Hepatocyte (in vitro differentiated cells): ENCODE results near the gene DCC. TPM values are rescaled to one million over a fixed set of nuclear protein-coding genes. Genes with fewer than 3 reads are reported as not detected.

Experiments
- DNase-seq: peaks from one replicate; pipeline ENCODE4 v3.0.0-alpha.2; 2016; ENCODE audit warnings: low spot score
- H2AFZ ChIP-seq: fragments of 200-600 bp; sonication (generic); 2 replicates; pipeline ENCODE4 v1.6.0; 2016; ENCODE audit warnings: antibody characterized with exemption, mild to moderate bottlenecking
- H3K27ac ChIP-seq: fragments of 200-600 bp; sonication (generic); 2 replicates; pipeline ENCODE4 v1.5.1; 2016; ENCODE audit warnings: mild to moderate bottlenecking
- H3K27me3 ChIP-seq: fragments of 200-600 bp; sonication (generic); 2 replicates; pipeline ENCODE4 v1.6.1; 2016
- H3K36me3 ChIP-seq: fragments of 200-600 bp; sonication (generic); replicated peaks from 2 replicates; pipeline ENCODE4 v1.5.1; 2016; ENCODE audit warnings: low read depth; ENCODE audit not compliant: insufficient read depth
- H3K4me1 ChIP-seq: fragments of 200-600 bp; sonication (generic); 2 replicates; pipeline ENCODE4 v1.5.1; 2016; ENCODE audit warnings: mild to moderate bottlenecking, moderate library complexity; ENCODE audit not compliant: insufficient read depth
- H3K4me2 ChIP-seq: fragments of 200-600 bp; sonication (generic); 2 replicates; pipeline ENCODE4 v1.6.0; 2016
- H3K4me3 ChIP-seq: fragments of 200-600 bp; sonication (generic); 2 replicates; pipeline ENCODE4 v1.5.1; 2016; ENCODE audit warnings: mild to moderate bottlenecking
- H3K79me2 ChIP-seq: fragments of 200-600 bp; sonication (generic); 2 replicates; pipeline ENCODE4 v1.6.0; 2017; ENCODE audit warnings: mild to moderate bottlenecking
- H3K9me2 ChIP-seq: fragments of 200-600 bp; sonication (generic); replicated peaks from 2 replicates; pipeline ENCODE4 v1.6.0; 2017; ENCODE audit warnings: mild to moderate bottlenecking; ENCODE audit not compliant: insufficient read depth
- H3K9me3 ChIP-seq: fragments of 200-600 bp; sonication (generic); 2 replicates; pipeline ENCODE4 v1.5.1; 2016; ENCODE audit warnings: low read depth, mild to moderate bottlenecking
- H4K20me1 ChIP-seq: fragments of 200-600 bp; sonication (generic); 2 replicates; pipeline ENCODE4 v1.6.0; 2016; ENCODE audit warnings: mild to moderate bottlenecking; ENCODE audit not compliant: insufficient read depth, poor library complexity, severe bottlenecking
- CTCF ChIP-seq: fragments of 200-600 bp; sonication (generic); IDR thresholded peaks from 2 replicates; pipeline ENCODE4 v1.5.1; 2016; ENCODE audit warnings: antibody characterized with exemption, mild to moderate bottlenecking; ENCODE audit not compliant: poor library complexity
- EZH2 ChIP-seq: fragments of 200-600 bp; sonication (generic); IDR thresholded peaks from 2 replicates; pipeline ENCODE4 v1.6.1; 2016; ENCODE audit warnings: antibody characterized with exemption, mild to moderate bottlenecking, borderline replicate concordance
- EZH2phosphoT487 ChIP-seq: fragments of 200-600 bp; sonication (generic); IDR thresholded peaks from one replicate; pipeline ENCODE4 v1.6.1; 2018; ENCODE audit warnings: antibody characterized with exemption, mild to moderate bottlenecking, low read depth, moderate library complexity; ENCODE audit not compliant: unreplicated experiment, severe bottlenecking
- WGBS: methylation state at CpG from one replicate; pipeline ENCODE4 v1.1.6; 2016; ENCODE audit warnings: low lambda C conversion rate; ENCODE audit errors: missing lambda C conversion rate; 5-methylcytosine and 5-hydroxymethylcytosine counted together
- polyA plus RNA-seq: library from polyadenylated mRNA; unstranded; fragments of >200 nt; fragmentation: Nextera tagmentation; extraction: Ambion mirVana; gene quantifications from 2 replicates; pipeline ENCODE4 v1.2.1, GENCODE V29; 2016
- total RNA-seq: library from RNA; depleted of rRNA; stranded (reverse); fragments of >200 nt; gene quantifications from 2 replicates; pipeline ENCODE4 v1.2.3, GENCODE V29; 2014

The DCC gene
- total and polyA plus RNA-seq, 2 experiments from 2014 or later: 1.0 to 3.5 TPM

- Histone ChIP-seq H3K27ac (no peak overlapping the region), H3K79me2 (no peaks in the 10 kb centered on the region), H3K9me2 (no peaks in the 10 kb centered on the region), H3K4me1 (no peaks in the 10 kb centered on the region), H3K4me3 (no peak overlapping the region), H2AFZ (no peak overlapping the region), H4K20me1 (no peaks in the 10 kb centered on the region), H3K36me3 (no peaks in the 10 kb centered on the region), H3K27me3 (no peaks in the 10 kb centered on the region), H3K9me3 (no peaks in the 10 kb centered on the region), H3K4me2 (no peak overlapping the region)
- no peak for TF ChIP-seq EZH2
- no peak for TF ChIP-seq CTCF
- TF ChIP-seq EZH2phosphoT487: no peak
- DNase-seq: no peak
- 46% methylated on average over 1 of the region's 1 CpG for WGBS
Measured at GRCh38 chr18:52537261-52537660, 197.3 kb downstream of the DCC start.

- 90% methylated on average over 4 of the region's 4 CpGs for WGBS
- Histone ChIP-seq H3K4me3 (no peak overlapping the region), H3K27me3 (no peaks in the 10 kb centered on the region), H3K4me1 (no peaks in the 10 kb centered on the region), H3K36me3 (no peaks in the 10 kb centered on the region), H4K20me1 (no peaks in the 10 kb centered on the region), H3K79me2 (no peaks in the 10 kb centered on the region), H3K4me2 (no peak overlapping the region), H2AFZ (no peak overlapping the region), H3K9me3 (no peaks in the 10 kb centered on the region), H3K9me2 (no peaks in the 10 kb centered on the region), H3K27ac (no peak overlapping the region)
- no peak for DNase-seq
- TF ChIP-seq EZH2 (no peak), CTCF (no peak), EZH2phosphoT487 (no peak)
Measured at GRCh38 chr18:52541056-52541455, 201.1 kb downstream of the DCC start.

- no peaks in the 10 kb centered on the region for H3K4me1 ChIP-seq
- no peak overlapping the region for H3K4me2 ChIP-seq
- no peak for TF ChIP-seq CTCF
- TF ChIP-seq EZH2phosphoT487: no peak
- TF ChIP-seq EZH2: no peak
- no peak overlapping the region for H3K27ac ChIP-seq
- no peaks in the 10 kb centered on the region for H4K20me1 ChIP-seq
- no peaks in the 10 kb centered on the region for H3K36me3 ChIP-seq
- H2AFZ ChIP-seq: no peak overlapping the region
- 82% methylated on average over 4 of the region's 4 CpGs for WGBS
- no peaks in the 10 kb centered on the region for H3K9me2 ChIP-seq
- H3K4me3 ChIP-seq: no peak overlapping the region
- H3K9me3 ChIP-seq: no peaks in the 10 kb centered on the region
- H3K27me3 ChIP-seq: no peaks in the 10 kb centered on the region
- DNase-seq: no peak
- no peaks in the 10 kb centered on the region for H3K79me2 ChIP-seq
Measured at GRCh38 chr18:52544086-52544485, 204.1 kb downstream of the DCC start.
